ENCODE measurements around the gene ENAH.
A peak's percentile ranks its signal among the peaks of the same experiment; 100 is the strongest.
"Not testable (repeated sequence)": the region's sequence is repeated elsewhere in the genome, so short reads cannot be mapped to it uniquely, and the experiment has no call there.

The ENAH gene

GRCh38 chr1:225514671-225515081, 138.2 kb downstream of the ENAH start:
- DNase-seq (ENCODE audit: low read depth in 1 of 2, low spot score in 1 of 2) = no peak
- no peak for TF ChIP-seq JUND (IDR thresholded peaks at IDR 0.05; ENCODE audit: low read depth)
- in situ Hi-C loops (cut with HindIII; ENCODE audit: low pct_unique_long_range_greater_than_20kb, low sequenced_read_pairs) = no loop called here

- DNase-seq (ENCODE audit: low read depth in 1 of 2, low spot score in 1 of 2); in situ Hi-C loops (cut with HindIII; ENCODE audit: low pct_unique_long_range_greater_than_20kb, low sequenced_read_pairs): not testable (repeated sequence)
Measured at GRCh38 chr1:225513576-225513975, 139.3 kb downstream of the ENAH start.

- no peak for DNase-seq (ENCODE audit: low read depth in 1 of 2, low spot score in 1 of 2)
- no peak for TF ChIP-seq JUND (IDR thresholded peaks at IDR 0.05; ENCODE audit: low read depth)
- in situ Hi-C loops (cut with HindIII; ENCODE audit: low pct_unique_long_range_greater_than_20kb, low sequenced_read_pairs) = no loop called here
Measured at GRCh38 chr1:225511828-225512381, 141.0 kb downstream of the ENAH start.

GRCh38 chr1:225510740-225511139, 142.2 kb downstream of the ENAH start:
- in situ Hi-C loops (cut with HindIII; ENCODE audit: low pct_unique_long_range_greater_than_20kb, low sequenced_read_pairs); DNase-seq (ENCODE audit: low read depth in 1 of 2, low spot score in 1 of 2): not testable (repeated sequence)

GRCh38 chr1:225509770-225510169, 143.2 kb downstream of the ENAH start:
- in situ Hi-C loops (cut with HindIII; ENCODE audit: low pct_unique_long_range_greater_than_20kb, low sequenced_read_pairs) = no loop called here
- DNase-seq (ENCODE audit: low read depth in 1 of 2, low spot score in 1 of 2) = no peak
- no peak for TF ChIP-seq JUND (IDR thresholded peaks at IDR 0.05; ENCODE audit: low read depth)

GRCh38 chr1:225509376-225509707, 143.6 kb downstream of the ENAH start:
- in situ Hi-C loops (cut with HindIII; ENCODE audit: low pct_unique_long_range_greater_than_20kb, low sequenced_read_pairs) = no loop called here
- DNase-seq (ENCODE audit: low read depth in 1 of 2, low spot score in 1 of 2) = no peak
- no peak for TF ChIP-seq JUND (IDR thresholded peaks at IDR 0.05; ENCODE audit: low read depth)

- no peak for TF ChIP-seq JUND (IDR thresholded peaks at IDR 0.05; ENCODE audit: low read depth)
- in situ Hi-C loops (cut with HindIII; ENCODE audit: low pct_unique_long_range_greater_than_20kb, low sequenced_read_pairs) = no loop called here
- peak in 1 of 2 experiments; percentile 70 for DNase-seq (ENCODE audit: low read depth in 1 of 2, low spot score in 1 of 2)
Measured at GRCh38 chr1:225508538-225509375, 144.2 kb downstream of the ENAH start.

GRCh38 chr1:225506727-225507126, 146.2 kb downstream of the ENAH start:
- TF ChIP-seq JUND (IDR thresholded peaks at IDR 0.05; ENCODE audit: low read depth) = no peak
- in situ Hi-C loops (cut with HindIII; ENCODE audit: low pct_unique_long_range_greater_than_20kb, low sequenced_read_pairs) = no loop called here

GRCh38 chr1:225504776-225505175, 148.1 kb downstream of the ENAH start:
- in situ Hi-C loops (cut with HindIII; ENCODE audit: low pct_unique_long_range_greater_than_20kb, low sequenced_read_pairs) = no loop called here
- no peak for DNase-seq (ENCODE audit: low read depth in 1 of 2, low spot score in 1 of 2)
- TF ChIP-seq JUND (IDR thresholded peaks at IDR 0.05; ENCODE audit: low read depth) = no peak

More at GRCh38 chr1:225506727-225507126, 146.2 kb downstream of the ENAH start:
- DNase-seq (ENCODE audit: low read depth in 1 of 2, low spot score in 1 of 2) = no peak

- in situ Hi-C loops (cut with HindIII; ENCODE audit: low pct_unique_long_range_greater_than_20kb, low sequenced_read_pairs) = no loop called here
- no peak for TF ChIP-seq JUND (IDR thresholded peaks at IDR 0.05; ENCODE audit: low read depth)
Measured at GRCh38 chr1:225500624-225501192, 152.2 kb downstream of the ENAH start.

GRCh38 chr1:225498549-225499136, 154.3 kb downstream of the ENAH start:
- TF ChIP-seq JUND (IDR thresholded peaks at IDR 0.05; ENCODE audit: low read depth) = no peak
- no peak for DNase-seq (ENCODE audit: low read depth in 1 of 2, low spot score in 1 of 2)
- in situ Hi-C loops (cut with HindIII; ENCODE audit: low pct_unique_long_range_greater_than_20kb, low sequenced_read_pairs) = no loop called here

More at GRCh38 chr1:225500624-225501192, 152.2 kb downstream of the ENAH start:
- DNase-seq (ENCODE audit: low read depth in 1 of 2, low spot score in 1 of 2) = no peak

- in situ Hi-C loops (cut with HindIII; ENCODE audit: low pct_unique_long_range_greater_than_20kb, low sequenced_read_pairs) = no loop called here
- no peak for DNase-seq (ENCODE audit: low read depth in 1 of 2, low spot score in 1 of 2)
- no peak for TF ChIP-seq JUND (IDR thresholded peaks at IDR 0.05; ENCODE audit: low read depth)
Measured at GRCh38 chr1:225494789-225495359, 158.0 kb downstream of the ENAH start.
